Uterus (tissue), 2 donors: ENCODE data around the gene ABCC4.

ENCODE experiments used
- POLR2A ChIP-seq, 2 donors: fragments of 450-650 bp; IDR thresholded peaks; one replicate each; pipeline ENCODE4 v1.6.1; 2016; ENCODE audit warnings: antibody characterized with exemption in 2 of 2, mild to moderate bottlenecking in 1 of 2, moderate library complexity in 1 of 2
- TF ChIP-seq, protein P1 (sequence below), 4 experiments: fragments of 200-600 bp in 2 of 4; fragments of 450-650 bp in 2 of 4; sonication (generic) in 2 of 4; IDR thresholded peaks; one replicate each; pipeline ENCODE4 v1.5.1; 2016 to 2019; ENCODE audit warnings: antibody characterized with exemption in 4 of 4, mild to moderate bottlenecking in 2 of 4, moderate library complexity in 1 of 4

GRCh38 chr13:95226476-95226875 lies 74.8 kb downstream of the ABCC4 start:
- TF ChIP-seq, protein P1, sequence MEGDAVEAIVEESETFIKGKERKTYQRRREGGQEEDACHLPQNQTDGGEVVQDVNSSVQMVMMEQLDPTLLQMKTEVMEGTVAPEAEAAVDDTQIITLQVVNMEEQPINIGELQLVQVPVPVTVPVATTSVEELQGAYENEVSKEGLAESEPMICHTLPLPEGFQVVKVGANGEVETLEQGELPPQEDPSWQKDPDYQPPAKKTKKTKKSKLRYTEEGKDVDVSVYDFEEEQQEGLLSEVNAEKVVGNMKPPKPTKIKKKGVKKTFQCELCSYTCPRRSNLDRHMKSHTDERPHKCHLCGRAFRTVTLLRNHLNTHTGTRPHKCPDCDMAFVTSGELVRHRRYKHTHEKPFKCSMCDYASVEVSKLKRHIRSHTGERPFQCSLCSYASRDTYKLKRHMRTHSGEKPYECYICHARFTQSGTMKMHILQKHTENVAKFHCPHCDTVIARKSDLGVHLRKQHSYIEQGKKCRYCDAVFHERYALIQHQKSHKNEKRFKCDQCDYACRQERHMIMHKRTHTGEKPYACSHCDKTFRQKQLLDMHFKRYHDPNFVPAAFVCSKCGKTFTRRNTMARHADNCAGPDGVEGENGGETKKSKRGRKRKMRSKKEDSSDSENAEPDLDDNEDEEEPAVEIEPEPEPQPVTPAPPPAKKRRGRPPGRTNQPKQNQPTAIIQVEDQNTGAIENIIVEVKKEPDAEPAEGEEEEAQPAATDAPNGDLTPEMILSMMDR (IDR thresholded peaks at IDR 0.05): no peak
- TF ChIP-seq POLR2A (IDR thresholded peaks at IDR 0.05): no peak
